HEK293T (cell line): ENCODE data around the gene MACROD2.

Experiments
- ELF4 ChIP-seq: fragments of 450-650 bp; IDR thresholded peaks from 2 replicates; pipeline ENCODE4 v1.6.1; 2017; ENCODE audit warnings: antibody characterized with exemption
- L3MBTL2 ChIP-seq: fragments of 450-650 bp; conservative IDR thresholded peaks from 2 replicates; pipeline ENCODE4 v1.6.1; 2016; ENCODE audit warnings: mild to moderate bottlenecking
- SP1 ChIP-seq: fragments of 450-650 bp; IDR thresholded peaks from 2 replicates; pipeline ENCODE4 v1.6.1; 2017

- TF ChIP-seq SP1: no peak
- no peak for TF ChIP-seq L3MBTL2
- no peak for TF ChIP-seq ELF4
Measured at GRCh38 chr20:14937846-14938245, 942.5 kb downstream of the MACROD2 start.
